ENCODE data around the gene RNASEH2B. TPM values are rescaled to one million over a fixed set of nuclear protein-coding genes. Genes with fewer than 3 reads are reported as not detected.

RNASEH2B gene
- total RNA-seq, 1 experiment from 2014 or later, result 137 TPM

- DNase-seq, result peak; percentile 74
- Histone ChIP-seq H3K27me3 (ENCODE audit: low read length) (no peaks in the 10 kb centered on the region), H3K4me2 (ENCODE audit: low read depth, low read length, poor library complexity, severe bottlenecking) (peak overlapping the region; percentile 95), H3K9me2 (replicated peaks; ENCODE audit: insufficient read depth, low read length) (no peaks in the 10 kb centered on the region), H3K4me1 (ENCODE audit: low read length) (peaks cover 76% of the 10 kb centered on the region), H4K20me1 (ENCODE audit: insufficient read depth, low read depth, low read length) (peaks cover 9% of the 10 kb centered on the region; the same call in 1 of the 2 replicates), H3K79me2 (ENCODE audit: low read length) (peaks cover 53% of the 10 kb centered on the region), H3K27ac (ENCODE audit: low read length) (peak overlapping the region; percentile 74), H3K4me3 (ENCODE audit: low read length) (peak overlapping the region; percentile 93), H3K9ac (ENCODE audit: low read length) (peak overlapping the region; percentile 96), H3K9me3 (ENCODE audit: low read length) (no peaks in the 10 kb centered on the region), H2AFZ (ENCODE audit: low read length) (no peak overlapping the region), H3K36me3 (ENCODE audit: insufficient read depth, low read length) (no peaks in the 10 kb centered on the region)
These were observed 1.6 kb downstream of the RNASEH2B start for GRCh38 chr13:50911081-50911631.

DNA sequence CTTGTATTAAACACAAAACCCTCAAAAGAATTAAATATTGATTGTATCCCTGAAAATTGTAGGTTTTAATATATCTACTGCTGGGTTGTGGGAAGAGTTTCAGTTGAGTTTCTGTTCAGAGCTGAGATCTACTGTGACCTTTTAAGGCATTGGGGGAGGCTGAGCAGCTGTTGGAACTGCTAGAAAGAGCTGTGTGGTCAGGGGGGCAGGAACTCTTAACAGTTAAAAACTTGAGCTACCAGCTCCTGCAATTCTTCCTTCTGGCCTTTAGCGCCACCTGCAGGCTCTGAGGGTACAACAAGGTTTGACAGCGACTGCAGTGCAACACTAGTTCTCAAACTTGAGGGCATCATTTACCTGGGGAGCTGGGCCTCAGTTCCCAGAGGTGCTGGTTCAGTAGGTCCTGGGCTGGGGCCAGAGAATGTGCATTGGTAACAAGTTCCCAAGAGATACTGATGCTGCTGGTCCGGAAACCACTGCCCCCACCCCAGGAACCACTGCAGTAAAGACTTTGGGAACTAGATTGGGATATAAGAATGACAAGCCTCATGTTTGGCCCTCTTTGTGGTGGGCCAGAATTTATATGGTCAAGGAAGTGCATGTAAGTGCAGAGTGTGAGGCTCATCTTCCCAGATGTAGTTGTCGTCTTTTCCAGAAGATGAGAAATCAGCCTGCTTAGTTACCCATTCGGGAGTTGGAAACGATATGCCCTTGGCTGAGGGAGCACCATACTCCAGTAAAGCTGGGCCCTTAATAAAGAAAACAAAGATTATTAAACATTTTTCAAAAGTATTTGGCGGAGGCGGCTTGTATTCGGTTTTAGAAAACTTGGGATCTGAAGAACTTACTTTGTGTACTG, 2.6 kb downstream of the RNASEH2B start:
- Histone ChIP-seq H4K20me1 (ENCODE audit: insufficient read depth, low read depth, low read length) (peaks cover 9% of the 10 kb centered on the region; the same call in 1 of the 2 replicates), H3K27ac (ENCODE audit: low read length) (peak overlapping the region; percentile 74), H3K27me3 (ENCODE audit: low read length) (no peaks in the 10 kb centered on the region), H3K4me1 (ENCODE audit: low read length) (peaks cover 87% of the 10 kb centered on the region), H2AFZ (ENCODE audit: low read length) (no peak overlapping the region), H3K4me2 (ENCODE audit: low read depth, low read length, poor library complexity, severe bottlenecking) (peak overlapping the region; percentile 95), H3K36me3 (ENCODE audit: insufficient read depth, low read length) (no peaks in the 10 kb centered on the region), H3K79me2 (ENCODE audit: low read length) (peaks cover 63% of the 10 kb centered on the region), H3K9me3 (ENCODE audit: low read length) (no peaks in the 10 kb centered on the region), H3K9me2 (replicated peaks; ENCODE audit: insufficient read depth, low read length) (no peaks in the 10 kb centered on the region), H3K9ac (ENCODE audit: low read length) (peak overlapping the region; percentile 96), H3K4me3 (ENCODE audit: low read length) (peak overlapping the region; percentile 93)
- DNase-seq, result peak; percentile 98

DNA sequence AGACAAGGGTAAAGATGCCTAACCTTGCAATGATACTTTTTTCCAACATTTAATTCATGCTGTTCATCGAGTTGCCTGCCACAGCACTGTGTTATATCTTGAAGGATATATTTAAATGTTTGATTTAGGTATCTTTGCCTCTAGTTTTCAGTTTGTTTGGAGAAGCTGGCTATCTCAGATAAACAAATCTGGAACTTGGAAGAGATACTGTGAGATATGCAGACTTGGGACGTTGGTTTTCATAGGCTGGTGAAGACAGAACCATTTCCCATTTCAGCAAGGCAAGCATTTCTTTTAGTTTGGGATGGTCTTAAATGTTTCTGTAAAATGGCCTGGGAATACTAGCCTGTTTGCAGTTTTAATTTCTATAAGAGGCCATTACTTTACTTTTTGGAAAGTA, 3.3 kb downstream of the RNASEH2B start:
- no peaks in the 10 kb centered on the region for H3K9me3 ChIP-seq (ENCODE audit: low read length)
- H3K4me1 ChIP-seq (ENCODE audit: low read length), result peaks cover 90% of the 10 kb centered on the region
- peaks cover 9% of the 10 kb centered on the region; the same call in 1 of the 2 replicates for H4K20me1 ChIP-seq (ENCODE audit: insufficient read depth, low read depth, low read length)
- DNase-seq, result no peak
- peak overlapping the region; percentile 16; the same call in 1 of the 2 replicates for H3K9ac ChIP-seq (ENCODE audit: low read length)
- no peaks in the 10 kb centered on the region for H3K27me3 ChIP-seq (ENCODE audit: low read length)
- no peaks in the 10 kb centered on the region for H3K36me3 ChIP-seq (ENCODE audit: insufficient read depth, low read length)
- peaks cover 69% of the 10 kb centered on the region for H3K79me2 ChIP-seq (ENCODE audit: low read length)
- H2AFZ ChIP-seq (ENCODE audit: low read length), result no peak overlapping the region
- H3K9me2 ChIP-seq (replicated peaks; ENCODE audit: insufficient read depth, low read length), result no peaks in the 10 kb centered on the region
- no peak overlapping the region for H3K27ac ChIP-seq (ENCODE audit: low read length)
- no peak overlapping the region for H3K4me3 ChIP-seq (ENCODE audit: low read length)
- H3K4me2 ChIP-seq (ENCODE audit: low read depth, low read length, poor library complexity, severe bottlenecking), result peak overlapping the region; percentile 95

DNA sequence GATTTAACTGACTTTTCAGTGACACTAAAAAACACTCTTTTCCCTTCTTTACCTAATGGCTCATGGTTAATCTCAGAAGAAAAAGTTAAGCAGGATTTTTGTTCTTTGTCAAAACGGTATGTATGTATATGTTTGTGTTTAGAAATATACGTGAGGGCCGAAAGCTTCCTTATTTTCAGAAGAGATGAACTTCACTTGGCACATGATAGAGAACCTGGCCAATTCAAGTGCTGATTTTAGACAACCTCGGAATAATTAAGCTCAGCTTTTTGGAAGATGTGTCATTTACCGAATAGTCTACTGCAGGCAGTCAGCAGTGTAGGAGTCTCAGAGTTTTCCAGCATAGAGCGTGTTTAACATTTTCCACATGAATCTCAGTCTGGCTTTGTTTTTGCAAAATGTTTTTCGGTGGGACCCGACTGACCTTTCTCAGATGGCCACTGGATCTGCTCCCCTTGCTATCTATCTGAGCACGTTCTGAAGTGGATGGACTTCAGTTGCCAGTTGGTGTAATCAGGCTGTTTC, 4.6 kb downstream of the RNASEH2B start:
- Histone ChIP-seq H3K9me3 (ENCODE audit: low read length) (no peaks in the 10 kb centered on the region), H3K36me3 (ENCODE audit: insufficient read depth, low read length) (no peaks in the 10 kb centered on the region), H2AFZ (ENCODE audit: low read length) (no peak overlapping the region), H3K4me2 (ENCODE audit: low read depth, low read length, poor library complexity, severe bottlenecking) (peak overlapping the region; percentile 43), H3K9ac (ENCODE audit: low read length) (peak overlapping the region; percentile 47), H3K79me2 (ENCODE audit: low read length) (peaks cover 81% of the 10 kb centered on the region), H3K27ac (ENCODE audit: low read length) (peak overlapping the region; percentile 65), H3K9me2 (replicated peaks; ENCODE audit: insufficient read depth, low read length) (no peaks in the 10 kb centered on the region), H3K27me3 (ENCODE audit: low read length) (no peaks in the 10 kb centered on the region), H4K20me1 (ENCODE audit: insufficient read depth, low read depth, low read length) (peaks cover 9% of the 10 kb centered on the region; the same call in 1 of the 2 replicates), H3K4me3 (ENCODE audit: low read length) (0 out of 2 replicates have a peak overlapping the region, but pooled peaks have one; percentile 11), H3K4me1 (ENCODE audit: low read length) (peaks cover 76% of the 10 kb centered on the region)
- DNase-seq, result no peak

DNA sequence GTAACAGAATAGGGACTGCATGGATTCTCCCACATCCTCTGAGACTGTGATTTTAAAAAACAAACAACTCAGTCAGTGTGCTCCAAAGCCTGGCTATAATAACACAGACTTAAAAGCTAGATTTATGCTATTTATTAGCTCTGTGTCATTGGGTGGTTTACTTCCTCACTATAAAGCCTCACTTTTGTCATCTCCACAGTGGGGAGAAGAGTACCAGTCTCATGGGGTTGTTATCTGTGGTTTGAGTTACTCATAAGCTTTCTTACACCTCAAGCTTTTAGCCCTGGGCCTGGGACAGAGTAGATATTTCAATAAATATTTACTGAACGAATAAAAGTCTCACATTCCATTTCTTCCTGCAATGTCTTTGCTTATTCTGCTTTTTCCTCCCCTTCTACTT, 5.3 kb downstream of the RNASEH2B start:
- DNase-seq, result peak; percentile 62
- no peaks in the 10 kb centered on the region for H3K36me3 ChIP-seq (ENCODE audit: insufficient read depth, low read length)
- H4K20me1 ChIP-seq (ENCODE audit: insufficient read depth, low read depth, low read length), result peaks cover 9% of the 10 kb centered on the region; the same call in 1 of the 2 replicates
- H3K79me2 ChIP-seq (ENCODE audit: low read length), result peaks cover 87% of the 10 kb centered on the region
- H3K27ac ChIP-seq (ENCODE audit: low read length), result peak overlapping the region; percentile 65
- no peak overlapping the region for H2AFZ ChIP-seq (ENCODE audit: low read length)
- H3K9ac ChIP-seq (ENCODE audit: low read length), result peak overlapping the region; percentile 47
- peak overlapping the region; percentile 43 for H3K4me2 ChIP-seq (ENCODE audit: low read depth, low read length, poor library complexity, severe bottlenecking)
- H3K9me3 ChIP-seq (ENCODE audit: low read length), result no peaks in the 10 kb centered on the region
- H3K9me2 ChIP-seq (replicated peaks; ENCODE audit: insufficient read depth, low read length), result no peaks in the 10 kb centered on the region
- H3K4me3 ChIP-seq (ENCODE audit: low read length), result peak overlapping the region; percentile 11; the same call in 1 of the 2 replicates
- peaks cover 74% of the 10 kb centered on the region for H3K4me1 ChIP-seq (ENCODE audit: low read length)
- no peaks in the 10 kb centered on the region for H3K27me3 ChIP-seq (ENCODE audit: low read length)

GRCh38 chr13:50915565-50915964, 6.0 kb downstream of the RNASEH2B start:
- Histone ChIP-seq H3K4me2 (ENCODE audit: low read depth, low read length, poor library complexity, severe bottlenecking) (peak overlapping the region; percentile 43), H3K9me3 (ENCODE audit: low read length) (no peaks in the 10 kb centered on the region), H3K9me2 (replicated peaks; ENCODE audit: insufficient read depth, low read length) (no peaks in the 10 kb centered on the region), H3K27ac (ENCODE audit: low read length) (peak overlapping the region; percentile 65), H3K79me2 (ENCODE audit: low read length) (peaks cover 89% of the 10 kb centered on the region), H2AFZ (ENCODE audit: low read length) (no peak overlapping the region), H3K36me3 (ENCODE audit: insufficient read depth, low read length) (no peaks in the 10 kb centered on the region; the same call in 1 of the 2 replicates), H3K4me3 (ENCODE audit: low read length) (peak overlapping the region; percentile 11; the same call in 1 of the 2 replicates), H3K9ac (ENCODE audit: low read length) (peak overlapping the region; percentile 47), H3K27me3 (ENCODE audit: low read length) (no peaks in the 10 kb centered on the region), H3K4me1 (ENCODE audit: low read length) (peaks cover 71% of the 10 kb centered on the region), H4K20me1 (ENCODE audit: insufficient read depth, low read depth, low read length) (peaks cover 9% of the 10 kb centered on the region; the same call in 1 of the 2 replicates)
- peak; percentile 74 for DNase-seq

DNA sequence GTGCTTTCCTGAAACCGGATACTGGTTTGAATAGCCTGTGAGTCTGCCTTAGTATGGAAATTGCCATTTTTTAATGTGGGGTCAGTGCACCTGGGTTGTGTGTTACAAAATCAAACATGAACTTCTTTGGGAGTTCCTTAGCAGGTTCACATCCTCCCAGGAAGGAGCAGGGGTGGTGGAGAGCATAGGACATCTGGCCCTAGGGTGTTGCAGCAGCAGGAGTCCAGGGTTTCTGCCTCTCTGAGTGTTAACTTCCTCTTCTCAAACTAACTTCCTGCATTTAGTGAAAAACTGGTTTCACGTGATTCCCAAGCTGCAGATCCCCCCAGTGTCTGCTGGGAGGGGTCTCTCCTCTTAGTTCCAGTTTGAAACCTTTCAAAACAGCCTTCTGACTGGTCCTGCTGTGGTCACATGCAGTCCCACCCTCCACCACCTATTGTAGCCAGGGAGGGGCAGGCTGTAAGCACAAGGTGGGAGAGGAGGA, 7.2 kb downstream of the RNASEH2B start:
- H4K20me1 ChIP-seq (ENCODE audit: insufficient read depth, low read depth, low read length), result 0 out of 2 replicates have a peak, but pooled peaks cover under 1% of the 10 kb centered on the region
- peak overlapping the region; percentile 43 for H3K4me2 ChIP-seq (ENCODE audit: low read depth, low read length, poor library complexity, severe bottlenecking)
- peaks cover 7% of the 10 kb centered on the region for H3K36me3 ChIP-seq (ENCODE audit: insufficient read depth, low read length)
- H3K4me3 ChIP-seq (ENCODE audit: low read length), result peak overlapping the region; percentile 2; the same call in 1 of the 2 replicates
- DNase-seq, result peak; percentile 78
- H3K9me2 ChIP-seq (replicated peaks; ENCODE audit: insufficient read depth, low read length), result no peaks in the 10 kb centered on the region
- peaks cover 8% of the 10 kb centered on the region; the same call in 1 of the 2 replicates for H3K9me3 ChIP-seq (ENCODE audit: low read length)
- no peaks in the 10 kb centered on the region for H3K27me3 ChIP-seq (ENCODE audit: low read length)
- peaks cover 60% of the 10 kb centered on the region for H3K4me1 ChIP-seq (ENCODE audit: low read length)
- peak overlapping the region; percentile 65 for H3K27ac ChIP-seq (ENCODE audit: low read length)
- no peak overlapping the region for H2AFZ ChIP-seq (ENCODE audit: low read length)
- H3K9ac ChIP-seq (ENCODE audit: low read length), result peak overlapping the region; percentile 34
- peaks cover 92% of the 10 kb centered on the region for H3K79me2 ChIP-seq (ENCODE audit: low read length)
